Stimulated activated CD8-positive, alpha-beta memory T cell treated with anti-CD3 and anti-CD28 coated beads, Interleukin-2, amount 100 ng/mL, for 48 hours (primary cell): ENCODE measurements around the gene KLRD1.
"Not testable (repeated sequence)": the region's sequence is repeated elsewhere in the genome, so short reads cannot be mapped to it uniquely, and the experiment has no call there.

Source experiments
- DNase-seq, 2 donors: peaks; one replicate each; pipeline ENCODE4 v3.0.0-alpha.2; 2020; ENCODE audit warnings: low read depth in 2 of 2

The KLRD1 gene

GRCh38 chr12:10338470-10338869 lies 30.8 kb downstream of the KLRD1 start:
- not testable (repeated sequence) for DNase-seq

GRCh38 chr12:10339053-10339840 lies 31.6 kb downstream of the KLRD1 start:
- DNase-seq: no peak

GRCh38 chr12:10340946-10341345 lies 33.3 kb downstream of the KLRD1 start:
- not testable (repeated sequence) for DNase-seq

GRCh38 chr12:10341892-10342509 lies 34.3 kb downstream of the KLRD1 start:
- DNase-seq: no peak

GRCh38 chr12:10351457-10351856 lies 43.8 kb downstream of the KLRD1 start:
- DNase-seq: not testable (repeated sequence)

GRCh38 chr12:10354071-10354470 lies 46.4 kb downstream of the KLRD1 start:
- no peak for DNase-seq

GRCh38 chr12:10354502-10354901 lies 46.8 kb downstream of the KLRD1 start:
- DNase-seq: no peak

GRCh38 chr12:10358131-10358530 lies 50.5 kb downstream of the KLRD1 start:
- no peak for DNase-seq

- DNase-seq: no peak
Measured at GRCh38 chr12:10358969-10359368, 51.3 kb downstream of the KLRD1 start.

- DNase-seq: no peak
Measured at GRCh38 chr12:10361084-10361483, 53.4 kb downstream of the KLRD1 start.

GRCh38 chr12:10361622-10362021 lies 54.0 kb downstream of the KLRD1 start:
- no peak for DNase-seq

- no peak for DNase-seq
Measured at GRCh38 chr12:10362325-10362724, 54.7 kb downstream of the KLRD1 start.

- DNase-seq: no peak
Measured at GRCh38 chr12:10362828-10363657, 55.4 kb downstream of the KLRD1 start.

- DNase-seq: no peak
Measured at GRCh38 chr12:10363658-10363913, 55.9 kb downstream of the KLRD1 start.

- DNase-seq: no peak
Measured at GRCh38 chr12:10363914-10364814, 56.5 kb downstream of the KLRD1 start.

- no peak for DNase-seq
Measured at GRCh38 chr12:10364815-10365622, 57.3 kb downstream of the KLRD1 start.

GRCh38 chr12:10365696-10366405 lies 58.2 kb downstream of the KLRD1 start:
- DNase-seq: no peak

GRCh38 chr12:10366875-10367274 lies 59.2 kb downstream of the KLRD1 start:
- no peak for DNase-seq

- DNase-seq: not testable (repeated sequence)
Measured at GRCh38 chr12:10367714-10368113, 60.0 kb downstream of the KLRD1 start.
